Uterus (tissue), 4 donors: ENCODE results near the gene YTHDC2. TPM values are rescaled to one million over a fixed set of nuclear protein-coding genes. Genes with fewer than 3 reads are reported as not detected.

Experiments used
- DNase-seq, 2 donors: peaks; one replicate each; pipeline ENCODE4 v3.0.0-alpha.2; 2019 to 2020
- H3K27ac ChIP-seq, 2 donors: fragments of 200-600 bp; sonication (generic); 1 replicate in 1 of 2; 2 replicates in 1 of 2; pipeline ENCODE4 v1.5.1; 2016 to 2018
- H3K27me3 ChIP-seq, 2 donors: fragments of 200-600 bp; sonication (generic); one replicate each; pipeline ENCODE4 v1.5.1; 2018 to 2019; ENCODE audit warnings: control low read depth in 1 of 2
- H3K36me3 ChIP-seq, 2 donors: fragments of 200-600 bp; sonication (generic); one replicate each; pipeline ENCODE4 v1.5.1; 2019; ENCODE audit warnings: control low read depth in 1 of 2
- H3K4me1 ChIP-seq, 2 donors: fragments of 200-600 bp; sonication (generic); one replicate each; pipeline ENCODE4 v1.5.1; 2018 to 2019; ENCODE audit warnings: control low read depth in 1 of 2
- H3K4me3 ChIP-seq, 2 donors: fragments of 200-600 bp; sonication (generic); 1 replicate in 1 of 2; 2 replicates in 1 of 2; pipeline ENCODE4 v1.5.1; 2018 to 2019; ENCODE audit warnings: mild to moderate bottlenecking in 1 of 2
- H3K9me3 ChIP-seq, 2 donors: fragments of 200-600 bp; sonication (generic); one replicate each; pipeline ENCODE4 v1.5.1; 2019; ENCODE audit warnings: control low read depth in 1 of 2
- POLR2A ChIP-seq, 2 donors: fragments of 450-650 bp; IDR thresholded peaks; one replicate each; pipeline ENCODE4 v1.6.1; 2016; ENCODE audit warnings: antibody characterized with exemption in 2 of 2, mild to moderate bottlenecking in 1 of 2, moderate library complexity in 1 of 2
- intact Hi-C: fragments of 100-400 bp; cut with DNase I; formaldehyde crosslinking; loops from one replicate; pipeline ENCODE4 v1.15.1; 2023; ENCODE audit warnings: low total_unique reads
- total RNA-seq, 4 donors: library from RNA; depleted of rRNA in 3 of 4; stranded (reverse); fragments of >200 nt in 3 of 4; gene quantifications; one replicate each; pipeline versions ENCODE4 v1.1.0 to v1.2.4, GENCODE V29; 2014 to 2023
- TF ChIP-seq, protein P1 (sequence below), 4 experiments: fragments of 200-600 bp in 2 of 4; fragments of 450-650 bp in 2 of 4; sonication (generic) in 2 of 4; IDR thresholded peaks; one replicate each; pipeline ENCODE4 v1.5.1; 2016 to 2019; ENCODE audit warnings: antibody characterized with exemption in 4 of 4, mild to moderate bottlenecking in 2 of 4, moderate library complexity in 1 of 4
- donor health status: DM: yes; HTN: yes; CAD: no.

YTHDC2 gene
- 10 to 100 TPM; 22.3 to 66.1 (median 31.8) TPM for total RNA-seq

DNA sequence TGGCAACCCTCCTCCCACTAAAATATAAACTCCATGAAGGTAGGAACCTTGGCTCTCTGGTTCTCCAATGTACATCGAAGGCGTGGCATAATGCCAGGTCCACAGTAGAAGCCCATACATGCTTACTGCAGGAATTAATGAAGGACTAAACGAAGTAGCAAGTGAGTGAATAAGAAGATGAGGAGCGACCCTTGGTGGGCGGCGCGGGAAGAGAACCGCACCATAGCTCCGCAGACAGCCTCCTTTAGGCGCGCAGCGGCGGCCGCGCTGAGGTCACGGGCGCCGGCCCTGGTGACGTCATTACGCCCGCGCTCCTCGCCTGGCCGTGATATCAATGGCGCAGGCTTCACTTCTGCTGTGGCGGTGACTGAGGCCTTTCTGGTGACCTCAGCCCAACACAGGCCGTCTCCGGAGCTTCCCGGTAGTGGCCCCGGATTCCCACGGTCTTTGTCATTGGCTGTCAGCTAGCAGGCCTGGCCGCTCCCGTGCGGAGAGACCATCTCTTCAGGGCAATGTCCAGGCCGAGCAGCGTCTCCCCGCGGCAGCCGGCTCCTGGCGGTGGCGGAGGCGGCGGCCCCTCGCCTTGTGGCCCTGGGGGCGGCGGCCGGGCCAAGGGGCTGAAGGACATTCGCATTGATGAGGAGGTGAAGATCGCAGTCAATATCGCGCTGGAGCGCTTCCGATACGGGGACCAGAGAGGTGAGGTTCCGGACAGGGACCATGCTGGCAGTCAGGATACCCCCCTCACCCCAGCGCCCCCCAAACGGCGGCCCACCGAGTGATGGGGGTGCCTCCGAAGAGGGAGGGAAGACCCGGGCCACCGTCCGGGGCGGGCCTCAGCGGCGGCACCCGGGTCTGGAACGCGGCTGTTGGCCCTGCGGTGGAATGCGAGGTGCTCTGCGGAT, at the start of gene YTHDC2:
Gene YTHDC2, plus strand, starts transcription at position 311 of the 905 bp plus-strand sequence. Its CDS starts 202 bp downstream, at position 513.
- Histone ChIP-seq H3K27ac (peak within 1 kb of the TSS; percentile 89 to 97), H3K4me1 (no peaks in the 10 kb centered on the region), H3K27me3 (no peaks in the 10 kb centered on the region), H3K9me3 (no peaks in the 10 kb centered on the region), H3K4me3 (peak within 1 kb of the TSS; percentile 60 to 93), H3K36me3 (no peaks in the 10 kb centered on the region)
- peak; percentile 81 to 87 for DNase-seq
- intact Hi-C loops = no loop called here
- TF ChIP-seq, protein P1, sequence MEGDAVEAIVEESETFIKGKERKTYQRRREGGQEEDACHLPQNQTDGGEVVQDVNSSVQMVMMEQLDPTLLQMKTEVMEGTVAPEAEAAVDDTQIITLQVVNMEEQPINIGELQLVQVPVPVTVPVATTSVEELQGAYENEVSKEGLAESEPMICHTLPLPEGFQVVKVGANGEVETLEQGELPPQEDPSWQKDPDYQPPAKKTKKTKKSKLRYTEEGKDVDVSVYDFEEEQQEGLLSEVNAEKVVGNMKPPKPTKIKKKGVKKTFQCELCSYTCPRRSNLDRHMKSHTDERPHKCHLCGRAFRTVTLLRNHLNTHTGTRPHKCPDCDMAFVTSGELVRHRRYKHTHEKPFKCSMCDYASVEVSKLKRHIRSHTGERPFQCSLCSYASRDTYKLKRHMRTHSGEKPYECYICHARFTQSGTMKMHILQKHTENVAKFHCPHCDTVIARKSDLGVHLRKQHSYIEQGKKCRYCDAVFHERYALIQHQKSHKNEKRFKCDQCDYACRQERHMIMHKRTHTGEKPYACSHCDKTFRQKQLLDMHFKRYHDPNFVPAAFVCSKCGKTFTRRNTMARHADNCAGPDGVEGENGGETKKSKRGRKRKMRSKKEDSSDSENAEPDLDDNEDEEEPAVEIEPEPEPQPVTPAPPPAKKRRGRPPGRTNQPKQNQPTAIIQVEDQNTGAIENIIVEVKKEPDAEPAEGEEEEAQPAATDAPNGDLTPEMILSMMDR (IDR thresholded peaks at IDR 0.05) = peak; percentile 2 to 31 (median 12)
- TF ChIP-seq POLR2A (IDR thresholded peaks at IDR 0.05) = peak; percentile 64 to 72

DNA sequence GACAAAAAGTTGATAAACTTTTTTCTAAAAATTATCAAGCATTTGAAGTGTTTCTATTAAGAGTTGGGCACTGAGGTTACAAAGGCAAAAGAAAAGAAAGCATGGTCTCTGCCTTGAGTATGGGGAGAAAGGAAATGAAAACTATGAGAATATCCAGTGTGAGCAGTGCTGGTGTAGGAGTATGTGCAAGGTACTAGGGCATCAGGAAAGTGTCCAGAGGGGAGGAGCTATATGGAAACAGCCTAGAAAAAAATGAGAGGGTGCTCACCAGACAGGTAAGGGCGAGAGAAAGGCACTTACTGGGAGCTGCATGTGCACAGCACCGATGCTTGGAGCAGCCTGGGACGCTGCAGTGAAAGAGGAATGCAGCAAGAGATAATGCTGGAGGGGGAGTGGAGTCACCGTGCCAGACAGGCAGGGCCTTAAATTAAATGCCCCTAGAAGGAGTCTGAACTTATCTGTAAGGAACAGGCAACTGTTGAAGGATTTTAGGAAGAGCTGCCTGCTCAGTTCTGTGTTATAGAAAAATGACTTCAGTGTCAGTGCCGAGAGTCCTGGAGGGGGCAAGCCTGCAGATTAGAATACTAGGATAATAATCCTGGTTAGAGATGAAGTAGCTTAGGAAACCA, 39.3 kb upstream of the YTHDC2 start:
- no peaks in the 10 kb centered on the region for H3K9me3 ChIP-seq
- DNase-seq = no peak
- H3K4me3 ChIP-seq = no peak overlapping the region
- no peaks in the 10 kb centered on the region for H3K27me3 ChIP-seq
- intact Hi-C loops = no loop called here
- H3K4me1 ChIP-seq = no peaks in the 10 kb centered on the region
- H3K27ac ChIP-seq = no peak overlapping the region
- TF ChIP-seq, protein P1 (IDR thresholded peaks at IDR 0.05) = no peak
- TF ChIP-seq POLR2A (IDR thresholded peaks at IDR 0.05) = no peak
- no peaks in the 10 kb centered on the region for H3K36me3 ChIP-seq

DNA sequence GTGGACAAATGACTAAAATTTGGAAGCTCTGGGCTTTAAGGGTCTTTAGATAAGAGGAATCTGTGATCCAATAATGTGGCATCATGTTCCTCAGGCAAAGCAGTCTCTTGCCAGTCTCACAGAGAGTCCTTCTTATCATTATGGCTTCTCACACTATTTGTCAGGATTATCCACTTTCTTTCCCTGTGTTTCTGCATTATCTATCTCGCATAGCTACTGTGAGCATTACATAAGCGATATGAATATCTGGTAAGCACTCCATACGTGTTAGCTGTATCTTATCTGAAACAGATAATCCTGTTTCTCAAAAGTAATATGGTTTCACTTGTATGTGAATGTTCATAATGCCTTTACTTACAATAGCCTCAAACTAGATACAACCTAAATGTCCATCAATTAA, 34.8 kb upstream of the YTHDC2 start:
- no peaks in the 10 kb centered on the region for H3K9me3 ChIP-seq
- no peaks in the 10 kb centered on the region for H3K27me3 ChIP-seq
- H3K36me3 ChIP-seq = no peaks in the 10 kb centered on the region
- no peak for TF ChIP-seq POLR2A (IDR thresholded peaks at IDR 0.05)
- TF ChIP-seq, protein P1 (IDR thresholded peaks at IDR 0.05) = no peak
- H3K4me1 ChIP-seq = no peaks in the 10 kb centered on the region
- no peak overlapping the region for H3K27ac ChIP-seq
- no peak overlapping the region for H3K4me3 ChIP-seq
- no peak for DNase-seq
- intact Hi-C loops = no loop called here

- intact Hi-C loops = no loop called here
- no peaks in the 10 kb centered on the region for H3K9me3 ChIP-seq
- H3K4me3 ChIP-seq = no peak overlapping the region
- H3K4me1 ChIP-seq = no peaks in the 10 kb centered on the region
- no peak overlapping the region for H3K27ac ChIP-seq
- H3K27me3 ChIP-seq = no peaks in the 10 kb centered on the region
- no peak for DNase-seq
- no peaks in the 10 kb centered on the region for H3K36me3 ChIP-seq
- TF ChIP-seq, protein P1 (IDR thresholded peaks at IDR 0.05) = no peak
- TF ChIP-seq POLR2A (IDR thresholded peaks at IDR 0.05) = no peak
Measured at GRCh38 chr5:113480243-113480642, 33.3 kb upstream of the YTHDC2 start.

- Histone ChIP-seq H3K4me1 (peaks cover 0 to 6% of the 10 kb centered on the region in 2 donors), H3K27ac (no peak overlapping the region), H3K9me3 (no peaks in the 10 kb centered on the region), H3K27me3 (no peaks in the 10 kb centered on the region), H3K36me3 (no peaks in the 10 kb centered on the region), H3K4me3 (peak overlapping the region; percentile 53 to 54)
- intact Hi-C loops = no loop called here
- TF ChIP-seq POLR2A (IDR thresholded peaks at IDR 0.05) = no peak
- TF ChIP-seq, protein P1 (IDR thresholded peaks at IDR 0.05) = no peak
- no peak for DNase-seq
Measured at GRCh38 chr5:113487416-113487780, 26.1 kb upstream of the YTHDC2 start.
